DMS 273 (cell line): Measurements from ENCODE around the gene CTNNBL1.
"Not testable (repeated sequence)": the region's sequence is repeated elsewhere in the genome, so short reads cannot be mapped to it uniquely, and the experiment has no call there.

Experiments used
- DNase-seq: peaks from one replicate; lab custom pipeline; 2025; ENCODE audit not compliant: unreplicated experiment; lab: John Stamatoyannopoulos, UW

CTNNBL1 gene, protein sequence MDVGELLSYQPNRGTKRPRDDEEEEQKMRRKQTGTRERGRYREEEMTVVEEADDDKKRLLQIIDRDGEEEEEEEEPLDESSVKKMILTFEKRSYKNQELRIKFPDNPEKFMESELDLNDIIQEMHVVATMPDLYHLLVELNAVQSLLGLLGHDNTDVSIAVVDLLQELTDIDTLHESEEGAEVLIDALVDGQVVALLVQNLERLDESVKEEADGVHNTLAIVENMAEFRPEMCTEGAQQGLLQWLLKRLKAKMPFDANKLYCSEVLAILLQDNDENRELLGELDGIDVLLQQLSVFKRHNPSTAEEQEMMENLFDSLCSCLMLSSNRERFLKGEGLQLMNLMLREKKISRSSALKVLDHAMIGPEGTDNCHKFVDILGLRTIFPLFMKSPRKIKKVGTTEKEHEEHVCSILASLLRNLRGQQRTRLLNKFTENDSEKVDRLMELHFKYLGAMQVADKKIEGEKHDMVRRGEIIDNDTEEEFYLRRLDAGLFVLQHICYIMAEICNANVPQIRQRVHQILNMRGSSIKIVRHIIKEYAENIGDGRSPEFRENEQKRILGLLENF

DNA sequence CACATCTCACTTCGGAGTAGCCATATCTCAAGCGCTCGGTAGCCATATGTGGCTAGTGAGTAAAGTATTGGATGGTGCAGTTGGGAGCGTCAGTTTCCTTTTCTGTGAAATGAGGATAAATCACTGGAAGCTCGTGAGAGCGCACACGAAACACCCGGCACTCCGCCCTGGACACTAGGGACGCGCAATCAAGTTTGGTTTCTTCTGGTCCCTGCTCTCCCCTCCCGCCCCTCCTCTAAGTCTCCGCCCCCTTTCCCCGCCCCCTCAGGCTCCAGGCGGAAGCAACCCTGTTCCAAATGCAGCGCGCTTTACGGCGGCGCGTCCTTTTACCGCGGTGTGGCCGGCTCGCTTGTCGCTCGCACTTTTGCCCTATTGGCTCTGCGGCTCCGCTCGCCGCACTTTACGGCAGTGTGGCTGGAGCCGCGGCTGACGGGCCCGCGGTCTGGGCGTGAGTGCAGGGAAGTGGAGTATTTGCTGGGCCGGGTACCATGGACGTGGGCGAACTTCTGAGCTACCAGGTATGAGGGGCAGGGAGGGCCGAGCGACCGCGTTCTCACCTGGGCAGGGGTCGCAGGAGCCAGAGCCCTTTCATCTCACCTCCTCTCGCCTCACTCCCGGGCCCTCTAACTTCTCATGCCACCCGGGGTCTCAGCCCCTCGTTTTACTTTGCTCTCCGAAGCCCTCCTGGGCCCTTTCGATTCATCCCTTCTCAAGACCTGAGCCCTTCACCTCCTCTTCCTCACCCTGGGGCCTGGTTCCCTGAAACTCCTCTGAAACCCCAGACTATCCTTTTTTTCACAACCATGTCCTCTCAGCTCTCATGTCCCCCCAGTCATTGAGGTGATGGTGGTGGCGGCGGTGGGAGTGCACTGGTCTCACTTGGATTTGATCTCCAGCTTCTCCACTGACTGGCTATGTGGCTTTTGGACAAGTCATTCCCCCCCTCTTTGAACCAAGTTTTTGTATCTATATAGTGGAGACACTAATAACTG lies at the start of gene CTNNBL1:
CTNNBL1 (plus strand) TSS at position 396 of the 992 bp plus-strand sequence; CDS start at position 489, 93 bp downstream.
- DNase-seq = peak; percentile 99

DNA sequence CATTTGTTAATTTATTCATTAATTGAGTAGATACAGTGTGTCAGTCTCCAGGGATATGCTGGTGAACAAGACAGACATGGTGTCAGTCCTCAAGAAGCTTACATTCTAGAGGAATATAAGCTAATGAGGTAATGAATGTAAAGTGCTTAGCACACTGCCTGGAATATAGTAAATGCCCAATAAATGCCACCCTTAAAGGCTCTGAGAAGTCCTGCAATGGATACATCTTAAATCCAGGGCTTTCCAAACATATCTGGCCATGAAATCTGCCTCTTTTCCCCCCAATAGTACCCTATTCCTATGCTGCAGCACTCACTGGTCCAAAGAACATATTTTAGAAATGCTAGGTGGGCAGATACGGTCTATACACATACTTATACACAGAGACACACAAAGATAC lies 49.2 kb upstream of the CTNNBL1 start:
- no peak for DNase-seq

DNA sequence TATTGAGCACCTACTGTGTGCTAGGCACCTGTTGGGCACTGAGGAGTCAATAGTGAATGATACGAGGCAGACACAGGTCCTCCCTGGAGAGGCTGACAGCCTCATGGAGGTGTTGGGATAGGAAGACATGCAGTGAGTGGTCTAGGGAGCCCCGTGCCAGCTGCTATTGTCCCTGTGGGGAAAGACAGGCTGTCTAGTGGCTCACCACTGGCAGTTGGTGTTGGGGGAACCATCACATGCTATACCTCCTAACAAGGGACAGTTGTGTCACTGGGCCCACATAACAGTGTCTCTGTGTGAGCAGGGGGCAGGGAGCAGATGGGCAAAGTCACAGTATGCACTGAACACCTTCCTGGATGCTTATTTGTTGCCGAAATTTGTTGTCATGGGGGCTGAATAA lies 45.9 kb upstream of the CTNNBL1 start:
- DNase-seq = no peak

DNA sequence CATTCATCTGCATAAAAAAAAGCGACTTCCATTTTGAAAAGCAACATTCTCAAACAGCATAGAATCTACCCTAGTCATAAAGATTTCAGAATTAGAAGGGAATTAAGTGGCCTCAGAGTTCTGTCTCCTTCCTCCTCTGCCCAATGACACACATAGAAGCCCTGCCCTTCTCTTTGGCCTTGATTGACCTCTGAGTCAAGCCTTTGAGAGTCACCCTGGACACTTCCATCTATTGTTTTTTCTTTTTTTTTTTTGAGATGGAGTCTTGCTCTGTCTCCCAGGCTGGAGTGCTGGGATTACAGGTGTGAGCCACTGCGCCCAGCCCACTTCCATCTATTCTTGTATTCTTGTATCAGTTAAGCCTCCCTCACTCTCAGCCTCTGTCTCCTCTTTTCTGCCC lies 44.8 kb upstream of the CTNNBL1 start:
- DNase-seq = no peak

DNA sequence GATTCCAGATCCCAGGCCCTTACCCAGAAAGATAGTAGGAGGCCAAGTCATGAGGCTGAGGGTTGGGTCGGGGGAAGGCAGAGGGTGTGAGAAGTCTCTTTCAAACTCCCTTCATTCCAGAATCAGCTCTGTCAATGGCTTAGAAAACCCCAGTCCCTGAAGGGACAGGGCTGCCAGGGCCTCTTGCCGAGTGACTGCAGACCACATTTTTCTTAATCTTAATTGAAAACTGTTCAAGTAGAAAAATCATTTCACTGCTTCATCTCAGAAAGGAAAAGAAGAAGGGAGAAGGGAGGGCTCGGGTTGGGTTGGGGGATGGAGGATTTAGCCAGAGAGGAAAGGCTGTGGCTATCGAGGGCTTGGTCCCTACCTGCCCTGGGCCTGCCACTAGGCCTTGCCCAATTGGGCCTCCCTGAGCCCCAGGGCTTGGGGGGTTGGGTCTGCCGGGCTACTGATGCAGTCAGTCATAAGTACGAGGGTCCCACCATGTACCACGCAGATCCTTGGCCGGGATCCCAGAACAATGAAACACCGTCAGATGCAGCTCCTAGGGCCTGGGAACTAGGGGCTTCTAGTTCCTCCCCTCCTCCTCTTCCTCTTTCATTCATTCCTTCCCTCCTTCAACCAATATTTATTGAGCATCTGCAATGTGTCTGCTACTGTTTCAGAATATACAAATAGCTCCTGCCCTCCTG lies 44.0 kb upstream of the CTNNBL1 start:
- DNase-seq = no peak

DNA sequence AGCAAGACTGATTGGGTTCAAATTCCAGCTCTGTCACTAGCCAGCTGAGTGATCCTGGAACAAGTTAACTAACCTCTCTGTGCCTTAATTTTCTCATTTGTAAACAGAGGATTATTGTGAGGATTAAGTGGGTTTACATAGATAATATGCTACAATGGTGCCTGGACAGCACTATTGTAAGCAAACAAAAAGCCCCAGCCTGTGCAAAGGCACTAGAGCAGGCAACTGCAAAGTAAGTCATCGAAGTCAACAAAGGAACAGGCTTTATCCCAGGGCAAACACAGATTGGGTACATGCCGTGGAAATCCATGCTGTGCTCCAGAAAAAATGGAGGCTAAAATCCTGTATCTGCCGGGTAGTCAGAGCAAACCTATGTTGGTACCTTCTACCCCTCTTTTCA lies 43.2 kb upstream of the CTNNBL1 start:
- DNase-seq = no peak

DNA sequence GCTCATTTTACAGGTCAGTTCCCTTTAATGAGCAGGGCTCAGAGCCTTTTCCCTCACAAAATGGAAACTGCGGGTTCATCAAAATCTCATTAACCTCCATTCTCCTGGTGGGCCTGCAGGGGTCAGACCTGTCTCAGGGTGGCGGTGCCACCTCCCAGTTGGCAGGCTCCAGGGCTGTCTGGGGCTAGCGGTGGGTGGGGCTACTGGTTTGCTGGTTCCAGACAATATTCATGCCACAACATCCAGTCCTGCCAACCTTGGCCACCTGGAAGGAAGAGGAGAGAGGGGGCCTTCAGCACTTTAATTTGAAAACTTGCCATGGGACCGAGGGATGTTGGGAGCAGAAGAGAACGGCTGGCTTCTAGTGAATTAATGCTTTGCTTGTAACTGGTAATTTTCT lies 41.9 kb upstream of the CTNNBL1 start:
- DNase-seq = peak; percentile 87

DNA sequence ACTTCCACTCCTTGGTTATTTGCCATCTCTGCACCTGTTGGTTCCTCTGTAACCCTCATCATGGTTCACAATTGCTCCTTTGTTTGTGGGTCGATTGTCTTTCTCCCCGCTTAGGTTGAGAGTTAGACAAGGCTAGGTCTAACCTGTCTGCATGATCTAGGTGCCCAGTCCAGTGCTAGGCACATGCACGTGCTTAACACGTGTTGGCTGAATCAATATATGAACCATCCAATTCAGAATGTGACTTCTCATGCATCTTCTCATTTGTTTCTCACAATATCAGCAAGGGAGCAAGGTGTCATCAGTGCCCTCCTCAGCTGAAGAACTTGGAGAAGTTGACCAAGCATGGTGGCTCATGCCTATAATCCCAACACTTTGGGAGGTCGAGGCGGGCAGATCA lies 36.9 kb upstream of the CTNNBL1 start:
- no peak for DNase-seq

DNA sequence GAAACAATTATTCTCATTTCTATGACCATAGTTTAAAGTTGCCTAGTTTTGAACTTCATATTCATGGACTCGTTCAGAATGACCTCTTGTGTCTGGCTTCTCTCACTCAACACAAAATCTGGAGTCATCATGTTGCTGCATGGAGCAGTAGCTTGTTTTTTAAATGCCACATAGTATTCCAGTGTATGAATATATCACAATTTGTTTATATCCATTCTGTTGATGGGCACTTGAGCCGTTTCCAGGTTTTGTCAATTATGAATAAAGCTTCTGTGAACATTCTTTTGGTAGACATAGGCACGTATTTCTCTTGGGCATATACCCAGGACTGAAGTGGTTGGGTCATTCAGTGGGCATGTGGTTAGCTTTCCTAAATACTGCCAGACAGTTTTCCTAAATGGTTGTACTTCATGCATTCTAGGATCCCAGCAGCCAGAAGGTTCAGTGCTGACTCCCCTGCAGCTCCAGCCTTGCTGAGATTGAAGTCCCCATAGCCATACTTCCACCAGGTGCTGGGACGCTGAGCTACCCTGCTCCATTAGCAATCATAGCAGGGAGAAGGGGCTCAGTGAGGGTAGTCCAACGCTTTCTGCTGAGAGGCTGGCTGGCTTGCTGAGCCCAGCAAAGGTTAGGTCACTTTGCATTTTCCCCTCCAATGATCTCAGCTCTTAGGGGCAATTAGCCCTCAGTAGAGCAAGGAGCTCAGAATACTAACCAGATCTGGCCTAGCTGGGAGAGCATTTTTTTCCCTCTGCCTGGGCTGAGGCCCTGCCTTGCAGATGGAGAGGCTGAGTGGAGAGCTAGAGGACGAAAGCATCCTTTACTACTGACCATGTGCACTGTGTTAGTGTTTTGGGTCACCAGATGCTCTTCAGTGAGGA lies 35.7 kb upstream of the CTNNBL1 start:
- peak; percentile 73 for DNase-seq

DNA sequence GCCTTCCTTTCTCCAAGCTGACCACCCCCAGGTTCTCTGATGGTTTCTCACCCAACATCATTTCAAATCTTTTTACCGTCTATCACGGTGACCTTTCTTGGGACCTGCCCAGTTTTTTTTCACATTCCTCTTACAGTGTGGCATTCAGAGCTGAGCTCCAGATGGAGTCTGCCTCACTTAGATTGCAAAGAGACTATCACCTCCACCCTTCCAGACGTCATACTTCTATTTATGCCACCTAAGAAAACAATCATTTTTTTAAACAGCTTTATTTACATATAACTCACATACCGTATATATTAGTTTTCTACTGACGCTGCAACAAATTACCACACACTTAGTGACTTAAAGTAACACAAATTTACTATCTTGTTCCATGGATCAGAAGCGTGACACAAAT lies 32.3 kb upstream of the CTNNBL1 start:
- DNase-seq = peak; percentile 32

DNA sequence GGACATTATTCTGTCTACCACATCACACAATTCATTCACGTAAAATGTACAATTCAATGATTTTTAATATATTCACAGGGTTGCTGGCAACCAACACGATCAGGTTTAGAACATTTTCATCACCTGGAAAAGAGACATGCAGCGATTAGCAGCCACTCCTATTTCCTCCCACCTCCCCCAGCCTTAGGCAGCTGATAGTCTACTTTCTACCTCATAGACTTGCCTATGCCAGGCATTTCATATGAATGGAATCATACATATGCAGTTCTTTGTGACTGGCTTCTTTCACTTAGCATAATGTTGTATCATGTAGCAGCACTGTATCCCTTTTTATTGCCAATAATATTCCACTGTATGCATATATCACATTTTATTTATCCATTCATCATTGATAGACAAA lies 31.5 kb upstream of the CTNNBL1 start:
- no peak for DNase-seq

DNA sequence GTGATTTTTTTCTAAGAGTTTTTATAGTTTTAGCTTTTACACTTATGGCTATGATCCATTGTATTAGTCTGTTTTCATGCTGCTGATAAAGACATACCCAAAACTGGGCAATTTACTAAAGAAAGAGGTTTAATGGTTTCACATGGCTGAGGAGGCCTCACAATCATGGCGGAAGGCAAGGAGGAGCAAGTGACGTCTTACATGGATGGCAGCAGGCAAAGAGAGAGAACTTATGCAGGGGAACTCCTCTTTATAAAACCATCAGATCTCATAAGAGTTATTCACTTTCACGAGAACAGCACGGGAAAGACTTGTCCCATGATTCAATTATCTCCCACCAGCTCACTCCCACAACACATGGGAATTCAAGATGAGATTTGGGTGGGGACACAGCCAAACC lies 29.2 kb upstream of the CTNNBL1 start:
- not testable (repeated sequence) for DNase-seq

DNA sequence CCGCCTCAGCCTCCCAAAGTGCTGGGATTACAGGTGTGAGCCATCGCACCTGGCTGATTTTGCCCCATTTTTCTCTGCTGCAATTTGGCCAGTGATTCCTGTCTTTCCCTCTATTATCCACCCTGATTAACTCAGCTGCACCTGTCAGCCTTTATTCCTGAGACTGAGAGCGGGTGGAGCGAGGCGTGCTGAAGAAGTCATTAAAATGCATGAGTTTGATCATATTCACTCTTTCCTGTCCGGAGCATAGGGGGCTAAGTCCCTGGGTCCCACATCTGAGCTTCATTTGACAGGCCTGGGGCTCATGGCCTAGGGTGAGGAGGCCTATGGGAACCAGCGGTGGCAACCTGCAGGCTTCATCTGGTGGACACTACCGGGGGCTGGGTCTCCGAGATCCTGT lies 25.7 kb upstream of the CTNNBL1 start:
- no peak for DNase-seq

DNA sequence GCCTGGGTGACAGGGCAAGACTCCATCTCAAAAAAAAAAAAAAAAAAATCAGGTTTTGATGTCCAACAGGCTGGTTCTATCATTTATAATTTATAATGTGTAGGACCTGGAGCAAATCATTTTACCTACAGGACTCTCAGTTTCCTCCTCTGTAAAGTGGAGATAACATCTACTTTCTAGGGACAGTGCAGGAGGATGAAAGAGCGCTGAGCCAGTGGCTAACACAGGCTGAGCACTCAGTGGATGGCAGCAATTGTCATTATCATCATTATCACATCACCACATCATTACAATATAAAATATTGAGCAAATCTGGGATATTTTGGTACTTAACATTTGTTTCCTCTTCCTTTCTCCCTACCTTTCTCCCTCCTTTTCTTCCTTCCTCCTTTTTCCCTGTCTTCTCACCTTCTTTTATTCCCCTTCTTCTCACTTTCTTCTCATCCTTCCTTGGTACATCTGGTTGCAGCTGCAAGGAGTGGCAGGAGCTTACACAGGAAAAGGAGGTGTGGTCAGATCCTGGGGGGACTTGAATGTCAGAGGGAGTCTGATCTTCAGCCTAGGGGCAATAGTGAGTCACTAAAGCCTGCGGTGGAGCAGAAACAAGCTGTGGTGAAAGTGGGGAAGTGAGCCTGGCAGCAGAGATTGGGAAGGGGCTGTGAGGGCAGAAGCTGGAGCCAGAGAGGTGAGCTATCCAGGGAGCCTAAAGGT lies 24.6 kb upstream of the CTNNBL1 start:
- peak; percentile 42 for DNase-seq

DNA sequence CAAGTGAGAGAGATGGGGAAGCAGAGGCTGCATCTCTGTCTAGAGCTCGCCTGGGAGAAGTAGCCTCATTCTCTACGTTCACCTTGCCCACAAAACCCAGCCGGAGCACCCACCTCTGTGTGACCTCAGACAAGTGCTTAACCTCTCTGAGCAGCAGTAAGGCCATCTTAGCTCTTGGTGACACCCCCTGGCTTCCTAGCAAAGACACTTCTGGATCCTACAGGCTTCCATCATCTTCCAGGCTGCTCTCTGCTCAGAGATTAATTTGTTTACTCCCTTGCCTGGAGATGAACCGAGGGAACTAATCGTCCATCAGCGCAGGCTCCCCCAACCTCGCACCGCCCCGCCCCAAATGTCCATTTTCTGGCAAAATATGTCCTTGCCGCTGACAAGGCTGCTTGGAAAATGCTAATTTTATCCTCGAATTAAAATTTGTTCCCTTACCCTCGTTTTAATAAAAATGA lies 24.0 kb upstream of the CTNNBL1 start:
- DNase-seq = peak; percentile 42

DNA sequence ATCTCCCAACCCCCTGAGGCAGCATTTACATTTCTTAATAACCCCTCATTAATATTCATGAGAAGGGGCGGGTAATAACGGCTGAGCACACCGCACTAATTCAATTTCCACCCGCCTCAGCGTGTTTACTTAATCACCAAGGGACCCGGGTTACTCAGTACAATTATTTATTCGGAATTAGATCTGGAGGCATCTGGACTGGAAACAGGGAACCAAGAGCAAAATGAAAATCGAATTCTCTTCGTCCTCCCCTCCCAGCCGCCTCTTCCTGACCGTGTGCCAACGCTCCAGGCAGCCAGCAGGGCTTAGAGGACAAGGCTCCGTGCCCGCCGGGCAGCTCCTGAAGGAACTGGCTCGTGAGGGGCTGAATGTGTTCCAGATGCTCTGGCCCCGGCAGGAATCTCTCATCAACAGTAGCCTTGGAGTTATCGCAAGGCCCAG lies 23.5 kb upstream of the CTNNBL1 start:
- peak; percentile 87 for DNase-seq

DNA sequence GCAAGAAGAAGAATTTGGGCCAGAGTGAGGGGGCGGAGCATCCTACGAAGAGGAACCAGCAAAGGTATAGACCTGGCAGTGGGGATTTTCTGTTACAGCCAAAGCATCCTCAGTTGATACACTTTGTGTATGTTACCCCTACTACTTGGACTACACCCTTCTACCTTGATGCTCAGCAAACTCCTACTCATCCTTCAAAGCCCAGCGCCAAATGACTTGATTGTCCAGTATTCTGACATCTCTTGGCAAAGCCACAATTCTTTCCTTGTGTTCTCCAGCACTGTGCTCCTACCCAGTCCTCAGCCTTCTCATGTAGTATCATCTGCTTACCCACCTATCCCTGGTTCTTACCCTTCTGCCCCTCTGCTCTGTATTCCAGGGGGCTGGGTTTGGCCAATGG lies 21.7 kb upstream of the CTNNBL1 start:
- DNase-seq = no peak

DNA sequence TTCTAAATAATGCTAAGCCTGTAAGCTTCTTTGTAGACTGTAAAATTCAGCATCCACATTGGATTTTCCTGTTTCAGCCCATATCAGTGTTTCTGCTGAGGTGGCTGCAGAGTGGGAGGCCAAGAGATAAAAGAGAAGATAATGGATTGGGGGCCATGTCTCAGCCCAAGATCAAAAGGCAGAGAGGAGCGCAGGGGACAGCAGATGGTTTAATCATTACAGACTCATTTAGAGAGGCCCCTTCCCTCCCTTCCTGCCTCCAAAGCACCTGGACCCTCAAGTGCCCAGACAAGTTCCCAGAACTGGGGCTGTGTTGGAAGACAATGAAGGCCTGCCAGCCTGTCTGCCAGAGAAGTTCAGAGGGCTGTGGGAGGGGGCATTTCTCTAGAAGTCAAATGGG lies 20.4 kb upstream of the CTNNBL1 start:
- DNase-seq = peak; percentile 59

DNA sequence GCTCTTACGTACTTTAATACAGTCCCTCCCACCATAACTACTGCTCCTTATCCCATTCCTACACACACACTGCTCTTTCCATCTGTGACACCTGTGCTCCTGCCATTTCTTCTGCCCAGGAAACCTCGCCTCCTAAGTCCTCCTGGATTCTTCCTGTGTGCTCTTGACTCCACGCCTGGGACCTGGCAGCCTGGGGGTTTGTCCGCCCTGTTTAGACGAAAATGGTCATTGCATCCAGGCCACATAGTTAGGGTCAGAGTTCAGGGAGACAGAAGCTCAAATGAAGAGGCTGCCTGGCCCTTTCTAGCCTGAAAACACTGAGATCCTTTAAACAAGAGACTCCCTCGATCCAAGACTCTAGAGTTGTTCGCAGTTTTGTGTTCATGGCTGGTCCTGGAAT lies 17.4 kb upstream of the CTNNBL1 start:
- DNase-seq = no peak
